Mesenchymal stem cell (in vitro differentiated cells and primary cell): ENCODE results near the gene FAM193B.
A peak's percentile ranks its signal among the peaks of the same experiment; 100 is the strongest.

Experiments used
- DNase-seq: peaks from one replicate; pipeline ENCODE4 v3.0.0-alpha.2; 2013
- H2AFZ ChIP-seq: one replicate; pipeline ENCODE4 v1.6.1; 2013; ENCODE audit warnings: low read depth, mild to moderate bottlenecking, control low read depth, inconsistent platforms, low read length, moderate library complexity
- H2AK5ac ChIP-seq: 2 replicates; pipeline ENCODE4 v1.6.1; 2013; ENCODE audit warnings: low read length, moderate library complexity, mild to moderate bottlenecking, inconsistent platforms; ENCODE audit not compliant: severe bottlenecking
- H2BK120ac ChIP-seq: one replicate; pipeline ENCODE4 v1.6.1; 2013; ENCODE audit warnings: low read depth, mild to moderate bottlenecking, inconsistent platforms, low read length, moderate library complexity
- H2BK12ac ChIP-seq, 2 experiments: one replicate each; pipeline ENCODE4 v1.6.1; 2013; ENCODE audit warnings: inconsistent platforms in 2 of 2, low read length in 2 of 2, mild to moderate bottlenecking in 2 of 2, moderate library complexity in 2 of 2, control low read depth in 1 of 2
- H2BK15ac ChIP-seq: one replicate; pipeline ENCODE4 v1.6.1; 2013; ENCODE audit warnings: mild to moderate bottlenecking, low read depth, inconsistent platforms; ENCODE audit not compliant: poor library complexity, severe bottlenecking
- H2BK5ac ChIP-seq: 2 replicates; pipeline ENCODE4 v1.6.1; 2013; ENCODE audit warnings: low read depth, mild to moderate bottlenecking, low read length, control low read depth, inconsistent platforms; ENCODE audit not compliant: poor library complexity, severe bottlenecking
- H3K14ac ChIP-seq, 2 experiments: one replicate each; pipeline ENCODE4 v1.6.1; 2013; ENCODE audit warnings: inconsistent platforms in 2 of 2, low read length in 2 of 2, control low read depth in 1 of 2, mild to moderate bottlenecking in 1 of 2, moderate library complexity in 1 of 2
- H3K18ac ChIP-seq, 2 experiments: one replicate each; pipeline ENCODE4 v1.6.1; 2013; ENCODE audit warnings: inconsistent platforms in 2 of 2, low read length in 2 of 2, control low read depth in 1 of 2, low read depth in 1 of 2, mild to moderate bottlenecking in 1 of 2
- H3K23ac ChIP-seq, 2 experiments: one replicate each; pipeline ENCODE4 v1.6.1; 2013; ENCODE audit warnings: inconsistent platforms in 2 of 2, low read length in 2 of 2, mild to moderate bottlenecking in 2 of 2, moderate library complexity in 2 of 2, control low read depth in 1 of 2
- H3K27ac ChIP-seq: 2 replicates; pipeline ENCODE4 v1.5.1; 2013; ENCODE audit warnings: mild to moderate bottlenecking, moderate library complexity, low read length, control low read depth, inconsistent platforms; ENCODE audit not compliant: poor library complexity, severe bottlenecking
- H3K27me3 ChIP-seq, 2 experiments: 2 replicates each; pipeline versions ENCODE4 v1.6.1 to v1.7.0; 2013; ENCODE audit warnings: low read length in 2 of 2, mild to moderate bottlenecking in 2 of 2, moderate library complexity in 2 of 2, control low read depth in 1 of 2, inconsistent platforms in 1 of 2; ENCODE audit not compliant: control insufficient read depth in 1 of 2, insufficient read depth in 1 of 2
- H3K36me3 ChIP-seq, 2 experiments: 2 replicates each; pipeline versions ENCODE4 v1.6.1 to v1.7.0; 2013; ENCODE audit warnings: low read length in 2 of 2, control low read depth in 1 of 2, inconsistent platforms in 1 of 2, low read depth in 1 of 2, mild to moderate bottlenecking in 1 of 2; ENCODE audit not compliant: insufficient read depth in 2 of 2, control insufficient read depth in 1 of 2
- H3K4ac ChIP-seq, 2 experiments: one replicate each; pipeline ENCODE4 v1.6.1; 2013; ENCODE audit warnings: inconsistent platforms in 2 of 2, low read length in 2 of 2, mild to moderate bottlenecking in 2 of 2, moderate library complexity in 2 of 2, control low read depth in 1 of 2, low read depth in 1 of 2
- H3K4me1 ChIP-seq: 2 replicates; pipeline ENCODE4 v1.6.1; 2013; ENCODE audit warnings: low read depth, low read length, control low read depth; ENCODE audit not compliant: control insufficient read depth, insufficient read depth
- H3K4me2 ChIP-seq: 2 replicates; pipeline ENCODE4 v1.6.1; 2013; ENCODE audit warnings: low read length, mild to moderate bottlenecking, inconsistent platforms; ENCODE audit not compliant: poor library complexity, severe bottlenecking
- H3K4me3 ChIP-seq, 2 experiments: 2 replicates each; pipeline versions ENCODE4 v1.5.1 to v1.7.0; 2013; ENCODE audit warnings: low read length in 2 of 2, mild to moderate bottlenecking in 2 of 2, control low read depth in 1 of 2, low read depth in 1 of 2; ENCODE audit not compliant: insufficient read depth in 1 of 2
- H3K79me1 ChIP-seq: replicated peaks from 2 replicates; pipeline ENCODE4 v1.6.1; 2013; ENCODE audit warnings: mild to moderate bottlenecking, control low read depth, low read length, inconsistent platforms; ENCODE audit not compliant: poor library complexity, severe bottlenecking
- H3K9ac ChIP-seq: 2 replicates; pipeline ENCODE4 v1.7.0; 2013; ENCODE audit warnings: mild to moderate bottlenecking, low read length, moderate library complexity
- H3K9me3 ChIP-seq: 2 replicates; pipeline ENCODE4 v1.7.0; 2013; ENCODE audit warnings: mild to moderate bottlenecking, low read length; ENCODE audit not compliant: control insufficient read depth
- H4K8ac ChIP-seq: one replicate; pipeline ENCODE4 v1.6.1; 2013; ENCODE audit warnings: inconsistent platforms, mild to moderate bottlenecking, low read length, moderate library complexity
- H4K91ac ChIP-seq: one replicate; pipeline ENCODE4 v1.6.1; 2013; ENCODE audit warnings: mild to moderate bottlenecking, low read length, inconsistent platforms
- WGBS: methylation state at CpG from one replicate; pipeline ENCODE4 v1.1.7; 2013; ENCODE audit warnings: mixed read lengths; 5-methylcytosine and 5-hydroxymethylcytosine counted together

The FAM193B gene

GRCh38 chr5:177503351-177504085 is 50.8 kb downstream of the FAM193B start:
- no peak for DNase-seq
- H3K9ac ChIP-seq: no peak overlapping the region
- H3K18ac ChIP-seq: no peak overlapping the region

GRCh38 chr5:177502886-177503285 is 51.5 kb downstream of the FAM193B start:
- Histone ChIP-seq H3K9ac (no peak overlapping the region), H2BK120ac (no peak overlapping the region), H3K79me1 (peaks cover 7% of the 10 kb centered on the region), H3K4me1 (peaks cover 18% of the 10 kb centered on the region), H3K4me3 (no peak overlapping the region), H3K27me3 (no peaks in the 10 kb centered on the region), H3K36me3 (peaks cover 0 to 28% of the 10 kb centered on the region in 2 experiments), H3K14ac (no peak overlapping the region), H3K18ac (peak overlapping the region in 1 of 2 experiments; percentile 43), H2BK5ac (no peak overlapping the region), H2AFZ (no peak overlapping the region), H3K4me2 (no peak overlapping the region), H3K27ac (no peak overlapping the region), H4K8ac (no peak overlapping the region), H2BK12ac (no peak overlapping the region), H2BK15ac (no peak overlapping the region), H4K91ac (peak overlapping the region; percentile 21), H3K4ac (no peak overlapping the region), H2AK5ac (no peak overlapping the region), H3K23ac (no peak overlapping the region), H3K9me3 (no peaks in the 10 kb centered on the region)
- DNase-seq: no peak
- 86% methylated on average over 16 of the region's 16 CpGs for WGBS

More at GRCh38 chr5:177503351-177504085, 50.8 kb downstream of the FAM193B start:
- Histone ChIP-seq H3K27me3 (no peaks in the 10 kb centered on the region), H2BK12ac (no peak overlapping the region), H3K14ac (no peak overlapping the region), H4K8ac (no peak overlapping the region), H3K27ac (no peak overlapping the region), H3K4me2 (no peak overlapping the region), H2AFZ (no peak overlapping the region), H2BK120ac (no peak overlapping the region), H2BK15ac (no peak overlapping the region), H3K36me3 (peaks cover 0 to 35% of the 10 kb centered on the region in 2 experiments), H3K4me1 (peaks cover 14% of the 10 kb centered on the region), H2AK5ac (no peak overlapping the region), H4K91ac (no peak overlapping the region), H3K4me3 (no peak overlapping the region), H3K23ac (no peak overlapping the region), H3K4ac (no peak overlapping the region), H3K9me3 (no peaks in the 10 kb centered on the region), H2BK5ac (no peak overlapping the region), H3K79me1 (peaks cover 2% of the 10 kb centered on the region)
- 92% methylated on average over 24 of the region's 24 CpGs for WGBS

GRCh38 chr5:177501874-177502678 is 52.3 kb downstream of the FAM193B start:
- Histone ChIP-seq H3K4me3 (no peak overlapping the region), H3K9ac (peak overlapping the region; percentile 33), H3K14ac (no peak overlapping the region), H3K23ac (peak overlapping the region in 1 of 2 experiments; percentile 26), H3K36me3 (peaks cover 0 to 25% of the 10 kb centered on the region in 2 experiments), H3K18ac (no peak overlapping the region), H4K8ac (no peak overlapping the region), H3K4me1 (peaks cover 19% of the 10 kb centered on the region), H2AFZ (no peak overlapping the region), H2AK5ac (no peak overlapping the region), H4K91ac (no peak overlapping the region), H2BK15ac (no peak overlapping the region), H2BK12ac (no peak overlapping the region), H2BK120ac (no peak overlapping the region), H3K4ac (no peak overlapping the region), H2BK5ac (no peak overlapping the region), H3K4me2 (no peak overlapping the region), H3K79me1 (peaks cover 7% of the 10 kb centered on the region), H3K27me3 (no peaks in the 10 kb centered on the region), H3K27ac (no peak overlapping the region), H3K9me3 (no peaks in the 10 kb centered on the region)
- WGBS: 65% methylated on average over 9 of the region's 9 CpGs
- no peak for DNase-seq
